H1 (cell line): ENCODE results near the gene DGKI. TPM values are rescaled to one million over a fixed set of nuclear protein-coding genes. Genes with fewer than 3 reads are reported as not detected.

Experiments used
- CTCF ChIA-PET: fragments of 300-600 bp; sonication (Branson Sonifier 250); formaldehyde crosslinking; loops from one replicate; lab custom pipeline; 2021; ENCODE audit not compliant: partially characterized antibody; lab: Charles Lee
- POLR2A ChIA-PET: fragments of 300-600 bp; sonication (Branson Sonifier 250); formaldehyde crosslinking; loops from one replicate; lab custom pipeline; 2021; ENCODE audit warnings: inconsistent platforms; ENCODE audit not compliant: partially characterized antibody; lab: Charles Lee
- DNase-seq, 2 experiments: peaks; one replicate each; pipeline versions ENCODE4 v3.0.0 to v3.0.0-alpha.2; 2010 to 2022; ENCODE audit warnings: low spot score in 2 of 2, low read depth in 1 of 2, mixed read lengths in 1 of 2
- FAIRE-seq: peaks from 2 replicates; lab custom pipeline; 2011; peaks lifted over from hg19 to GRCh38; lab: Jason Lieb, UNC
- H2AFZ ChIP-seq: 2 replicates; pipeline ENCODE4 v1.8.1; 2012; ENCODE audit warnings: low read length, inconsistent platforms
- H2AK5ac ChIP-seq: 2 replicates; pipeline ENCODE4 v1.6.1; 2013; ENCODE audit warnings: low read depth, low read length
- H2BK120ac ChIP-seq: replicated peaks from 2 replicates; pipeline ENCODE3; 2013; ENCODE audit warnings: low read depth, low read length, inconsistent platforms
- H2BK12ac ChIP-seq: 2 replicates; pipeline ENCODE4 v1.6.1; 2013; ENCODE audit warnings: low read depth, low read length
- H2BK15ac ChIP-seq: 2 replicates; pipeline ENCODE4 v1.6.1; 2013; ENCODE audit warnings: low read length
- H2BK20ac ChIP-seq: 2 replicates; pipeline ENCODE4 v1.6.1; 2013; ENCODE audit warnings: low read length
- H2BK5ac ChIP-seq: 2 replicates; pipeline ENCODE4 v1.6.1; 2013; ENCODE audit warnings: low read depth, low read length
- H3K14ac ChIP-seq: 2 replicates; pipeline ENCODE4 v1.6.1; 2013; ENCODE audit warnings: inconsistent platforms; ENCODE audit not compliant: insufficient read length
- H3K18ac ChIP-seq: 2 replicates; pipeline ENCODE4 v1.6.1; 2013; ENCODE audit warnings: low read length; ENCODE audit errors: extremely low read depth
- H3K23ac ChIP-seq: 2 replicates; pipeline ENCODE4 v1.6.1; 2013; ENCODE audit warnings: inconsistent platforms; ENCODE audit not compliant: insufficient read length
- H3K23me2 ChIP-seq: 2 replicates; pipeline ENCODE4 v1.6.1; 2013; ENCODE audit warnings: low read depth, low read length
- H3K27ac ChIP-seq: 2 replicates; pipeline ENCODE4 v1.6.1; 2011; ENCODE audit warnings: low read depth, low read length, inconsistent platforms
- H3K27me3 ChIP-seq, 4 experiments: replicated peaks in 1 of 4; 1 replicate in 1 of 4; 2 replicates in 3 of 4; pipeline versions ENCODE4 v1.6.1 to v1.8.1; 2011 to 2013; ENCODE audit warnings: low read length in 3 of 4, mild to moderate bottlenecking in 3 of 4, inconsistent platforms in 2 of 4, mixed read lengths in 2 of 4, moderate library complexity in 1 of 4; ENCODE audit not compliant: control insufficient read depth in 3 of 4, insufficient read depth in 3 of 4; ENCODE audit errors: extremely low read depth in 1 of 4
- H3K36me3 ChIP-seq, 4 experiments: 2 replicates each; pipeline versions ENCODE4 v1.6.1 to v1.8.1; 2011 to 2013; ENCODE audit warnings: mild to moderate bottlenecking in 4 of 4, low read length in 3 of 4, moderate library complexity in 2 of 4, control low read depth in 1 of 4, inconsistent platforms in 1 of 4; ENCODE audit not compliant: insufficient read depth in 4 of 4, control insufficient read depth in 2 of 4
- H3K4ac ChIP-seq: replicated peaks from 2 replicates; pipeline ENCODE3; 2013; ENCODE audit warnings: low read length, low read depth, mixed read lengths, inconsistent platforms; ENCODE audit not compliant: insufficient read length
- H3K4me1 ChIP-seq, 4 experiments: replicated peaks in 1 of 4; 1 replicate in 1 of 4; 2 replicates in 3 of 4; pipeline versions ENCODE4 v1.6.1 to v1.8.1; 2011 to 2013; ENCODE audit warnings: low read length in 3 of 4, inconsistent platforms in 2 of 4, mixed read lengths in 1 of 4; ENCODE audit not compliant: insufficient read depth in 4 of 4, control insufficient read depth in 3 of 4
- H3K4me2 ChIP-seq, 2 experiments: 2 replicates each; pipeline versions ENCODE4 v1.6.1 to v1.8.1; 2011 to 2013; ENCODE audit warnings: low read depth in 2 of 2, low read length in 2 of 2, control low read depth in 1 of 2, inconsistent platforms in 1 of 2, mild to moderate bottlenecking in 1 of 2; ENCODE audit not compliant: insufficient read depth in 1 of 2
- H3K4me3 ChIP-seq, 4 experiments: fragments of 200-600, 300-600 bp in 1 of 4; sonication (generic), shearing (Covaris generic), sonication (Bioruptor Twin) in 1 of 4; 2 replicates each; pipeline versions ENCODE4 v1.5.1 to v1.8.1; 2011 to 2016; ENCODE audit warnings: low read length in 4 of 4, low read depth in 3 of 4, control low read depth in 2 of 4, inconsistent platforms in 2 of 4, mild to moderate bottlenecking in 2 of 4, mixed read lengths in 1 of 4, moderate library complexity in 1 of 4; ENCODE audit not compliant: insufficient read depth in 2 of 4; ENCODE audit errors: extremely low read depth in 1 of 4
- H3K56ac ChIP-seq: replicated peaks from 2 replicates; pipeline ENCODE3; 2013; ENCODE audit warnings: low read depth, mild to moderate bottlenecking, mixed read lengths, low read length, inconsistent platforms; ENCODE audit not compliant: insufficient read length
- H3K79me1 ChIP-seq: 2 replicates; pipeline ENCODE4 v1.6.1; 2013; ENCODE audit warnings: low read depth, low read length, control low read depth
- H3K79me2 ChIP-seq, 2 experiments: 2 replicates each; pipeline versions ENCODE4 v1.6.1 to v1.8.1; 2012 to 2013; ENCODE audit warnings: low read length in 2 of 2, mild to moderate bottlenecking in 2 of 2, inconsistent platforms in 1 of 2; ENCODE audit not compliant: insufficient read depth in 2 of 2, control insufficient read depth in 1 of 2
- H3K9ac ChIP-seq, 4 experiments: replicated peaks in 1 of 4; 1 replicate in 1 of 4; 2 replicates in 3 of 4; pipeline versions ENCODE4 v1.6.1 to v1.8.1; 2011 to 2013; ENCODE audit warnings: low read depth in 3 of 4, low read length in 3 of 4, control low read depth in 2 of 4, mild to moderate bottlenecking in 2 of 4, moderate library complexity in 2 of 4, inconsistent platforms in 1 of 4; ENCODE audit errors: extremely low read depth in 1 of 4
- H3K9me3 ChIP-seq, 2 experiments: 2 replicates each; pipeline versions ENCODE4 v1.6.1 to v1.8.1; 2012 to 2013; ENCODE audit warnings: mild to moderate bottlenecking in 2 of 2, moderate library complexity in 2 of 2, control low read depth in 1 of 2, inconsistent platforms in 1 of 2, low read depth in 1 of 2, low read length in 1 of 2, mixed read lengths in 1 of 2; ENCODE audit not compliant: insufficient read depth in 2 of 2
- H4K20me1 ChIP-seq, 2 experiments: replicated peaks in 1 of 2; 2 replicates each; pipeline versions ENCODE3 to v1.8.1; 2011 to 2013; ENCODE audit warnings: inconsistent platforms in 2 of 2, low read length in 2 of 2, mild to moderate bottlenecking in 1 of 2; ENCODE audit not compliant: insufficient read depth in 2 of 2, control insufficient read depth in 1 of 2
- H4K5ac ChIP-seq: 2 replicates; pipeline ENCODE4 v1.6.1; 2013; ENCODE audit warnings: low read length, low read depth, mixed read lengths, inconsistent platforms; ENCODE audit not compliant: insufficient read length
- H4K8ac ChIP-seq: 2 replicates; pipeline ENCODE4 v1.8.0; 2013; ENCODE audit warnings: mild to moderate bottlenecking, moderate library complexity, low read length, inconsistent platforms; ENCODE audit not compliant: insufficient read depth; ENCODE audit errors: extremely low read depth
- H4K91ac ChIP-seq: replicated peaks from 2 replicates; pipeline ENCODE3; 2013; ENCODE audit warnings: low read length, mixed read lengths, inconsistent platforms; ENCODE audit not compliant: insufficient read length
- CTCF ChIP-seq, 3 experiments: IDR thresholded peaks; 1 replicate in 2 of 3; 2 replicates in 1 of 3; pipeline versions ENCODE4 v1.5.1 to v1.6.1; 2011; ENCODE audit warnings: low read length in 3 of 3, mild to moderate bottlenecking in 3 of 3, inconsistent platforms in 2 of 3, low read depth in 1 of 3, moderate library complexity in 1 of 3; ENCODE audit not compliant: insufficient read depth in 1 of 3; ENCODE audit errors: control extremely low read depth in 1 of 3
- RNF2 ChIP-seq: fragments of 200-900, 300-1000 bp; sonication (generic); IDR thresholded peaks from 2 replicates; pipeline ENCODE4 v1.7.1; 2016; ENCODE audit warnings: borderline replicate concordance, low read depth, mild to moderate bottlenecking, antibody characterized with exemption, low read length; ENCODE audit not compliant: poor library complexity, severe bottlenecking; ENCODE audit errors: missing control alignments
- WGBS, 2 experiments: shearing (Covaris generic) in 1 of 2; methylation state at CpG; one replicate each; pipeline versions ENCODE4 v1.1.6 to v1.1.7; 2013 to 2015; ENCODE audit warnings: low lambda C conversion rate in 2 of 2, mixed read lengths in 2 of 2, inconsistent platforms in 1 of 2, low coverage in 1 of 2, missing lambda C conversion rate in 1 of 2; ENCODE audit not compliant: insufficient replicate concordance in 2 of 2, insufficient coverage in 1 of 2, insufficient read length in 1 of 2; ENCODE audit errors: extremely low coverage in 1 of 2, missing lambda C conversion rate in 1 of 2; 5-methylcytosine and 5-hydroxymethylcytosine counted together
- polyA plus RNA-seq, 7 experiments: library from polyadenylated mRNA; depleted of rRNA in 3 of 7; stranded (reverse) in 5 of 7; unstranded in 2 of 7; fragments of >200 nt in 5 of 7; fragments of 200-250 nt in 2 of 7; gene quantifications; 1 replicate in 5 of 7; 2 replicates in 1 of 7; 4 replicates in 1 of 7; pipeline versions ENCODE4 v1.2.1 to v1.2.3, GENCODE V29; 2011 to 2013; ENCODE audit warnings: missing spikeins in 2 of 7, mixed read lengths in 2 of 7
- total RNA-seq: library from RNA; stranded (reverse); fragmentation: NEBNext Ultra II Directional; extraction: Animal tissue kit (Norgen Biotek cat#: 25700); gene quantifications from 2 replicates; pipeline ENCODE4 v1.2.1, GENCODE V29; 2021

The DGKI gene
- total and polyA plus RNA-seq, 2 of the 8 experiments (the other 6 are each of a cell fraction or from before 2014, with no cell fraction given) = 0.20 to 0.71 TPM

DNA sequence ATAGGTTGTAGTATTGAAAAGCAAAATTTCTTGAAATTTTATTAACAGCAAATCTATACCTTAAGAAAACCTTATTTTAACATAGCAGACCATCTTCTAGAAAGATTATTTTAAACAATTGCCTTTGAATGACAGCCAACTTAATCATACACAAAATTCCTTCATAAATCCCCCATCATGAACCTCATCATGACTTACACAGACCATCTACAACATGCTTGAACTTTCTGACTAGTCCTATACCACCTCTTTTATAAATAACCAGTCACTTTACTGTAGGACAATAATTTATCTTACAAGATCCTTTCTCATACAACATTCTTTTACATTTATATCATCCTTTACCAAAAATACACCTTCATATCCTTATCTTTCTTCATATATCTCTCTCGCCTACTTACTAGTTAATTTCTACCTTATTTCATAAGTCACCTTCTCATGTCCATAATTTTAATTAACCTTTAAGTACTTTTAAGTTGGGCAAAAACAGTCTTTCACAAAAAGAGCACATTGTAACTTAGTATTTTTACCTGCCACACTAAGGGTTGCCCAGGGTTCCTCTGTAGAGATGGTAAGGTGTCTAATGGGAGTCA, 486.6 kb downstream of the DGKI start:
- H3K27me3 ChIP-seq = no peaks in the 10 kb centered on the region
- H3K79me2 ChIP-seq = no peaks in the 10 kb centered on the region
- no peak overlapping the region for H3K18ac ChIP-seq
- ChIA-PET CTCF (no interaction called here), POLR2A (no interaction called here)
- no peak overlapping the region for H3K27ac ChIP-seq
- peaks cover 51 to 52% of the 10 kb centered on the region in 2 experiments for H3K9me3 ChIP-seq
- no peak overlapping the region for H4K5ac ChIP-seq
- H3K9ac ChIP-seq = no peak overlapping the region
- 31 to 88% methylated on average over 1 of the region's 1 CpG for WGBS, 2 experiments
- H2AFZ ChIP-seq = no peak overlapping the region
- no peaks in the 10 kb centered on the region; a peak in 1 of 8 replicates for H3K36me3 ChIP-seq
- H2BK12ac ChIP-seq = no peak overlapping the region
- FAIRE-seq (no peak), DNase-seq (no peak)
- no peak overlapping the region for H4K8ac ChIP-seq
- H3K4me3 ChIP-seq = no peak overlapping the region
- no peak overlapping the region for H2BK20ac ChIP-seq
- no peak overlapping the region for H3K4me2 ChIP-seq
- no peak overlapping the region for H4K91ac ChIP-seq
- no peaks in the 10 kb centered on the region for H4K20me1 ChIP-seq
- no peak overlapping the region for H2BK5ac ChIP-seq
- no peak overlapping the region for H3K23ac ChIP-seq
- no peak overlapping the region for H2BK15ac ChIP-seq
- H3K4me1 ChIP-seq = no peaks in the 10 kb centered on the region
- no peak overlapping the region for H3K14ac ChIP-seq
- TF ChIP-seq RNF2 (no peak), CTCF (IDR thresholded peaks at IDR 0.05; ENCODE audit: control extremely low read depth in 1 of 3, insufficient read depth in 1 of 3, low read depth in 1 of 3, low read length in 3 of 3) (no peak)
- H3K79me1 ChIP-seq = no peaks in the 10 kb centered on the region
- H3K4ac ChIP-seq = no peak overlapping the region
- no peak overlapping the region for H2AK5ac ChIP-seq
- H3K23me2 ChIP-seq = no peaks in the 10 kb centered on the region
- H3K56ac ChIP-seq = no peak overlapping the region
- H2BK120ac ChIP-seq = no peak overlapping the region
